Keratinocyte (primary cell): ENCODE measurements around the gene WDFY2. TPM values are rescaled to one million over a fixed set of nuclear protein-coding genes. Genes with fewer than 3 reads are reported as not detected.

Experiments used
- DNase-seq: peaks from one replicate; pipeline ENCODE4 v3.0.0-alpha.2; 2011; ENCODE audit warnings: low read depth, missing footprints, low spot score
- FAIRE-seq: peaks from 2 replicates; lab custom pipeline; 2011; peaks lifted over from hg19 to GRCh38; lab: Jason Lieb, UNC
- H2AFZ ChIP-seq: 2 replicates; pipeline ENCODE4 v1.6.0; 2012; ENCODE audit warnings: low read length, control low read depth, inconsistent platforms; ENCODE audit not compliant: control insufficient read depth
- H3K27ac ChIP-seq: 2 replicates; pipeline ENCODE4 v1.5.1; 2011; ENCODE audit warnings: low read length; ENCODE audit not compliant: control insufficient read depth, insufficient read depth
- H3K27me3 ChIP-seq: 3 replicates; pipeline ENCODE4 v1.6.0; 2011; ENCODE audit warnings: low read length; ENCODE audit not compliant: control insufficient read depth, insufficient read depth; ENCODE audit errors: extremely low read depth
- H3K36me3 ChIP-seq, 2 experiments: 2 replicates in 1 of 2; 3 replicates in 1 of 2; pipeline ENCODE4 v1.5.1; 2011; ENCODE audit warnings: low read length in 2 of 2, mild to moderate bottlenecking in 1 of 2; ENCODE audit not compliant: control insufficient read depth in 2 of 2, insufficient read depth in 2 of 2; ENCODE audit errors: extremely low read depth in 1 of 2
- H3K4me1 ChIP-seq: 3 replicates; pipeline ENCODE4 v1.5.1; 2011; ENCODE audit warnings: low read length; ENCODE audit not compliant: control insufficient read depth, insufficient read depth; ENCODE audit errors: extremely low read depth
- H3K4me2 ChIP-seq: 3 replicates; pipeline ENCODE4 v1.6.0; 2011; ENCODE audit warnings: low read depth, low read length; ENCODE audit not compliant: control insufficient read depth, insufficient read depth; ENCODE audit errors: extremely low read depth
- H3K4me3 ChIP-seq, 3 experiments: fragments of 200-600 bp in 1 of 3; sonication (generic) in 1 of 3; 2 replicates in 2 of 3; 3 replicates in 1 of 3; pipeline ENCODE4 v1.5.1; 2011 to 2016; ENCODE audit warnings: low read length in 3 of 3, mild to moderate bottlenecking in 3 of 3, control low read depth in 2 of 3, inconsistent platforms in 1 of 3, low read depth in 1 of 3, mixed read lengths in 1 of 3, mixed run types in 1 of 3, moderate library complexity in 1 of 3; ENCODE audit not compliant: control insufficient read depth in 2 of 3, insufficient read depth in 2 of 3; ENCODE audit errors: extremely low read depth in 1 of 3
- H3K79me2 ChIP-seq: 2 replicates; pipeline ENCODE4 v1.6.0; 2012; ENCODE audit warnings: low read length; ENCODE audit not compliant: control insufficient read depth, insufficient read depth
- H3K9ac ChIP-seq: 3 replicates; pipeline ENCODE4 v1.6.0; 2011; ENCODE audit warnings: low read length; ENCODE audit not compliant: control insufficient read depth, insufficient read depth; ENCODE audit errors: extremely low read depth
- H3K9me1 ChIP-seq: 3 replicates; pipeline ENCODE4 v1.6.0; 2011; ENCODE audit warnings: low read length; ENCODE audit not compliant: control insufficient read depth, insufficient read depth; ENCODE audit errors: extremely low read depth
- H3K9me3 ChIP-seq: 2 replicates; pipeline ENCODE4 v1.5.1; 2012; ENCODE audit warnings: low read depth, low read length; ENCODE audit not compliant: control insufficient read depth
- H4K20me1 ChIP-seq: 3 replicates; pipeline ENCODE4 v1.6.0; 2011; ENCODE audit warnings: low read length; ENCODE audit not compliant: control insufficient read depth, insufficient read depth; ENCODE audit errors: extremely low read depth
- CTCF ChIP-seq, 3 experiments: IDR thresholded peaks in 1 of 3; conservative IDR thresholded peaks in 1 of 3; optimal IDR thresholded peaks in 1 of 3; 2 replicates in 2 of 3; 3 replicates in 1 of 3; pipeline versions ENCODE3 to v1.5.1; 2011; ENCODE audit warnings: low read length in 3 of 3, mild to moderate bottlenecking in 3 of 3, moderate library complexity in 2 of 3, control low read depth in 1 of 3, inconsistent platforms in 1 of 3; ENCODE audit not compliant: insufficient read depth in 2 of 3; ENCODE audit errors: extremely low read depth in 1 of 3
- EZH2 ChIP-seq: IDR thresholded peaks from one replicate; pipeline ENCODE4 v1.6.1; 2012; ENCODE audit warnings: inconsistent platforms, mild to moderate bottlenecking, low read length, moderate library complexity
- dilution Hi-C: fragments of 300-500 bp; cut with MboI; formaldehyde crosslinking; loops from one replicate; pipeline ENCODE4 v1.7.0; 2020; ENCODE audit warnings: low sequenced_read_pairs; ENCODE audit not compliant: extremely low pct_ligation_motif_present
- polyA plus RNA-seq, 5 experiments: library from polyadenylated mRNA; depleted of rRNA in 3 of 5; stranded (reverse) in 3 of 5; stranded (forward) in 1 of 5; unstranded in 1 of 5; fragments of >200 nt; gene quantifications; 1 replicate in 1 of 5; 2 replicates in 3 of 5; 3 replicates in 1 of 5; pipeline versions ENCODE4 v1.2.1 to v1.2.3, GENCODE V29; 2011 to 2012; ENCODE audit warnings: missing spikeins in 2 of 5, low read depth in 1 of 5, low replicate concordance in 1 of 5

The WDFY2 gene
- polyA plus RNA-seq, 1 donor (not counting 4 experiments of a cell fraction or from before 2014, with no cell fraction given): 18.6 TPM

DNA sequence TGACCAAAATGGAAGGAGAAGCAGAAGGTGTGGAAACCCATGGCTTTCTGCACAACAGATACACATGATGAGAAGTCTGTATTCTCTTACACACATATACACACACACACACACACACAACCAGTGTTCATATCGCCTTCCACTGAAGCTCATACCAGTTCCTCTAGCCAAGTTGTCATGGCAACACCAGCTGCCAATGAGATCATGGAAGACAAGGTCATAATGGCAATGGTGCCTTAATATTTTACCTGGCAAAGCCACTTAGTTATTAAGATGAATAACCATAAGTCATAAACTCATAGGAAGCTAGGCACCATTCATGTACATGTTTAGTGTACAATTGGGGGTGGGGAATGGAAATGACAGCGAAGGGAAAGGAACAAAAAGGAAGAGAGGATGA, 222.3 kb downstream of the WDFY2 start:
- Histone ChIP-seq H3K4me3 (no peak overlapping the region), H3K27me3 (no peaks in the 10 kb centered on the region), H3K9me3 (no peaks in the 10 kb centered on the region), H3K27ac (no peak overlapping the region), H3K79me2 (no peaks in the 10 kb centered on the region), H3K4me2 (no peak overlapping the region), H3K9ac (no peak overlapping the region), H4K20me1 (no peaks in the 10 kb centered on the region), H2AFZ (no peak overlapping the region), H3K4me1 (peaks cover 23% of the 10 kb centered on the region), H3K36me3 (no peaks in the 10 kb centered on the region), H3K9me1 (no peaks in the 10 kb centered on the region)
- FAIRE-seq (no peak), DNase-seq (no peak)
- dilution Hi-C loops: no loop called here
- TF ChIP-seq CTCF (optimal IDR thresholded peaks at IDR 0.05 in 1 of 3, IDR thresholded peaks at IDR 0.05 in 1 of 3, conservative IDR thresholded peaks at IDR 0.05 in 1 of 3; ENCODE audit: extremely low read depth in 1 of 3, insufficient read depth in 2 of 3, low read length in 3 of 3) (no peak), EZH2 (no peak)

DNA sequence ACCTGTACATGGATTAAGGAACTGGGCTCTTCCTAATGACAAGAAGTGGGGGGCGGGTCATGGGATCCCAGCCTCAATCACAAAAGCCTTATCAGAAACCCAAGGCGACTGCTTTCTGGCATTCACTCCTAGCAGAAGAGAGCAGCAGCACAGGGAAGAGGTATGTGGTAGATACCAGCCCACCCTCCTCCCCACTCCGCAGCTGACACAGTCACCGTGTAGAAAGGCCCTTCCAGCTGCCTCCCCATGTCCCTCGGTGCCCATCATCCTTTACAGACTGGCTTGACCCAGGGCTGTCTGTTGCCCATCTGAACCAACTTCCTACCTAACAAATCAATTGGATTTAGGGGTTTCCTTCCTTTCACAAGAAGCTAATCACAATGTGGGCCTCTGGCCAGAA, 222.8 kb downstream of the WDFY2 start:
- no peak overlapping the region for H3K4me2 ChIP-seq
- H3K27me3 ChIP-seq: no peaks in the 10 kb centered on the region

More for the DNA sequence above, 222.8 kb downstream of the WDFY2 start:
- dilution Hi-C loops: no loop called here
- Histone ChIP-seq H3K27ac (no peak overlapping the region), H4K20me1 (no peaks in the 10 kb centered on the region), H3K9ac (no peak overlapping the region), H3K4me3 (no peak overlapping the region), H3K9me3 (no peaks in the 10 kb centered on the region), H3K9me1 (no peaks in the 10 kb centered on the region), H3K4me1 (peaks cover 18% of the 10 kb centered on the region), H3K79me2 (no peaks in the 10 kb centered on the region), H2AFZ (no peak overlapping the region), H3K36me3 (no peaks in the 10 kb centered on the region)
- DNase-seq (no peak), FAIRE-seq (no peak)
- TF ChIP-seq EZH2 (no peak), CTCF (optimal IDR thresholded peaks at IDR 0.05 in 1 of 3, IDR thresholded peaks at IDR 0.05 in 1 of 3, conservative IDR thresholded peaks at IDR 0.05 in 1 of 3; ENCODE audit: extremely low read depth in 1 of 3, insufficient read depth in 2 of 3, low read length in 3 of 3) (no peak)
